ENCODE measurements around the gene M1AP.

M1AP gene

DNA sequence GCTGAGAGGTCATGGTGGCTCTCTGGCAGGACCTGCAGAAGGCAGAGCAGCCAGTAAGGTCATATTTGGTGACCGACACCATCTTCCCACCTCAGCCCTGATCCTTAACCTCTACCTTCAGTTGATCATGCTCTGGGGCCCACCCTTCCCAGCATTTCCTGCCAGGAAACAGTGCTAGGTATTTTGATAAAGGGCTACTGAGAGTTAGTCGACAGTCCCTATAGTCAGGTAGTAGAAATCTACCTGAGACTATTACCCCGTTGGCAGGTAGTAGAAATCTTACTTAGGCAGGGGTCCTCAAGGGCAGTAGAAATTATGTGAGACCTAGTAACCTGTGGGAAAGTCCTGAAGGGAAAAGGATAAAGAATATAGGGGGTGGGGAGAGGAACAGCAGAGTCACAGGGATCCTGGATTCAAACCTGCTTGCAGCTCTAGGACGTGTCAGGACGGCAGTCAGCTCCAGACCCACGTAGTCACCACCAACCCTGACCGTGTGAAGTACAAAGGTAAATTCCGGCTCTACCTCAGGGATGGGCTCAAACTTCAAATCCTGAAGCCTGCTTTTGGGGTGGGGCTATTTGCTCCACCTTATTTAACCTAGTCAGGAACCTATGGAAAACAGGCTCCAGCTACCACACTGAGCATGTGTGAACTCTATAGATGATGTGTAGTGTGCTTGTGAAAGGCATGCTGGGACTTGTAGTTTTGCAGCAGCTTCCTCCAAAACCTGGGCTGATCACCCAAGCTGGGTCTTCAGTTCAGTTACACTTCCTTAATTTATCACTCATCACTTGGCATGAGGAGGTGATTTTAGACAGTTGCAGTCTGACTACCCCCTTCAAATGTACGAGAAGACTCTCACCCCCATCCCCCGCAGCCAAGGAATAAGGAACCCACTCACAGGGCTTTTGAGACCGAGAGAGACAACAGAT, 122.1 kb downstream of the M1AP start, which contains the start of gene DQX1:
DQX1 (minus strand) TSS at position 515 of the 932 bp plus-strand sequence; CDS start at position 13, 502 bp downstream.
- TF ChIP-seq, protein P1, sequence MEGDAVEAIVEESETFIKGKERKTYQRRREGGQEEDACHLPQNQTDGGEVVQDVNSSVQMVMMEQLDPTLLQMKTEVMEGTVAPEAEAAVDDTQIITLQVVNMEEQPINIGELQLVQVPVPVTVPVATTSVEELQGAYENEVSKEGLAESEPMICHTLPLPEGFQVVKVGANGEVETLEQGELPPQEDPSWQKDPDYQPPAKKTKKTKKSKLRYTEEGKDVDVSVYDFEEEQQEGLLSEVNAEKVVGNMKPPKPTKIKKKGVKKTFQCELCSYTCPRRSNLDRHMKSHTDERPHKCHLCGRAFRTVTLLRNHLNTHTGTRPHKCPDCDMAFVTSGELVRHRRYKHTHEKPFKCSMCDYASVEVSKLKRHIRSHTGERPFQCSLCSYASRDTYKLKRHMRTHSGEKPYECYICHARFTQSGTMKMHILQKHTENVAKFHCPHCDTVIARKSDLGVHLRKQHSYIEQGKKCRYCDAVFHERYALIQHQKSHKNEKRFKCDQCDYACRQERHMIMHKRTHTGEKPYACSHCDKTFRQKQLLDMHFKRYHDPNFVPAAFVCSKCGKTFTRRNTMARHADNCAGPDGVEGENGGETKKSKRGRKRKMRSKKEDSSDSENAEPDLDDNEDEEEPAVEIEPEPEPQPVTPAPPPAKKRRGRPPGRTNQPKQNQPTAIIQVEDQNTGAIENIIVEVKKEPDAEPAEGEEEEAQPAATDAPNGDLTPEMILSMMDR (conservative IDR thresholded peaks at IDR 0.05; ENCODE audit: control insufficient read depth, insufficient read depth, low read depth, low read length) = no peak
- H3K4me3 ChIP-seq (ENCODE audit: control insufficient read depth, low read depth, low read length) = no peak within 1 kb of the TSS
- DNase-seq (ENCODE audit: low read depth) = peak; percentile 52

- no peak overlapping the region for H3K4me3 ChIP-seq (ENCODE audit: control insufficient read depth, low read depth, low read length)
- DNase-seq (ENCODE audit: low read depth) = no peak
- TF ChIP-seq, protein P1 (conservative IDR thresholded peaks at IDR 0.05; ENCODE audit: control insufficient read depth, insufficient read depth, low read depth, low read length) = no peak
Observed at GRCh38 chr2:74524955-74525716, 123.0 kb downstream of the M1AP start.

- H3K4me3 ChIP-seq (ENCODE audit: control insufficient read depth, low read depth, low read length) = no peak overlapping the region
- TF ChIP-seq, protein P1 (conservative IDR thresholded peaks at IDR 0.05; ENCODE audit: control insufficient read depth, insufficient read depth, low read depth, low read length) = no peak
- no peak for DNase-seq (ENCODE audit: low read depth)
Observed at GRCh38 chr2:74524005-74524404, 124.1 kb downstream of the M1AP start.

- H3K4me3 ChIP-seq (ENCODE audit: control insufficient read depth, low read depth, low read length) = no peak overlapping the region
- no peak for DNase-seq (ENCODE audit: low read depth)
- TF ChIP-seq, protein P1 (conservative IDR thresholded peaks at IDR 0.05; ENCODE audit: control insufficient read depth, insufficient read depth, low read depth, low read length) = no peak
Observed at GRCh38 chr2:74522516-74522915, 125.6 kb downstream of the M1AP start.

- H3K4me3 ChIP-seq (ENCODE audit: control insufficient read depth, low read depth, low read length) = no peak overlapping the region
- TF ChIP-seq, protein P1 (conservative IDR thresholded peaks at IDR 0.05; ENCODE audit: control insufficient read depth, insufficient read depth, low read depth, low read length) = no peak
- DNase-seq (ENCODE audit: low read depth) = no peak
Observed at GRCh38 chr2:74516650-74517049, 131.5 kb downstream of the M1AP start.

DNA sequence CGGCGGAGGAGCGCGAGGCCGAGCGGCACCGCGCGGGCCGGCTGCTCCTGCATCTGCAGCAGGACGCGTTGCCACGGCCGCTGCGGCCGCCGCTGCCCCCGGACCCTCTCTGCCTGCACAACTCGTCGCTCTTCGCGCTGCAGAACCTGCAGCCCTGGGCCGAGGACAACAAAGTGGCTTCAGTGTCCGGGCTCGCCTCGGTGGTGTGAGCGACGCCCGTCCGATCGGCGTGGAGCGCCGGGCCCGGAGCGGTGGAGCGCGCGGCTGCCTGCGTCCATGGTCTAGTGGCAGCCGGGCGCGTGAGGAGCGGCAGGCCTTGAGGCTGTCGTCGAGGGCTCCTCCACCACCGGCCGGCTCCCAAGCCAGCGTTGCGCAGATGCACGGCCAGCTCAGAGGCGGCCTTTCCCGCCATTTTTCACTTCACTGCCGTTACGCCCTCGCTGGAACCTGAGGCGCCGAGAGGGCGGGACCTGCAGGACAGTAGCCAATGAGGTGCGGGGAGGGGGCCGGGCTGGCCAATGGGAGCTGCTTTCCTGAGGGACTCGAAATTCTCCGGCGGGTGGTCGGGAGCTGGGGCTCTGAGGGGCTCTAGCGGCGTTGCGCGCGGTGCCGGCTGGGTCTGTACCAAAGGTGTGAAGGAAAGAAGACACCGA, 132.0 kb downstream of the M1AP start:
- peak; percentile 44 for DNase-seq (ENCODE audit: low read depth)
- TF ChIP-seq, protein P1 (conservative IDR thresholded peaks at IDR 0.05; ENCODE audit: control insufficient read depth, insufficient read depth, low read depth, low read length) = no peak

More for the DNA sequence above, 132.0 kb downstream of the M1AP start:
- H3K4me3 ChIP-seq (ENCODE audit: control insufficient read depth, low read depth, low read length) = no peak overlapping the region
